NOMO-1 treated with dmso at 0.1 percent for 144 hours (cell line): ENCODE measurements around the gene CLEC4D.
"Not testable (repeated sequence)": the region's sequence is repeated elsewhere in the genome, so short reads cannot be mapped to it uniquely, and the experiment has no call there.

Source experiments
- DNase-seq: peaks from one replicate; lab custom pipeline; 2025; ENCODE audit not compliant: unreplicated experiment; lab: John Stamatoyannopoulos, UW

The CLEC4D gene

GRCh38 chr12:8527250-8528130 is 14.2 kb downstream of the CLEC4D start:
- no peak for DNase-seq

- DNase-seq = no peak
Observed at GRCh38 chr12:8532045-8532444, 18.7 kb downstream of the CLEC4D start.

- DNase-seq = not testable (repeated sequence)
Observed at GRCh38 chr12:8537820-8538219, 24.5 kb downstream of the CLEC4D start.

- DNase-seq = not testable (repeated sequence)
Observed at GRCh38 chr12:8540831-8541230, 27.5 kb downstream of the CLEC4D start, which contains the start of gene CLEC4E. CLEC4E (minus strand) TSS chr12:8540905; CDS start chr12:8540797, 108 bp downstream.

GRCh38 chr12:8541562-8541961 is 28.3 kb downstream of the CLEC4D start:
- no peak for DNase-seq

- peak; percentile 25 for DNase-seq
Observed at GRCh38 chr12:8544295-8544694, 31.0 kb downstream of the CLEC4D start.

- no peak for DNase-seq
Observed at GRCh38 chr12:8546591-8546990, 33.3 kb downstream of the CLEC4D start.

GRCh38 chr12:8547645-8548044 is 34.3 kb downstream of the CLEC4D start:
- no peak for DNase-seq

GRCh38 chr12:8548192-8548591 is 34.9 kb downstream of the CLEC4D start:
- DNase-seq = no peak

- DNase-seq = no peak
Observed at GRCh38 chr12:8549381-8549780, 36.1 kb downstream of the CLEC4D start.

- no peak for DNase-seq
Observed at GRCh38 chr12:8553088-8553627, 39.9 kb downstream of the CLEC4D start.

- no peak for DNase-seq
Observed at GRCh38 chr12:8554451-8555195, 41.3 kb downstream of the CLEC4D start.

GRCh38 chr12:8556531-8557097 is 43.3 kb downstream of the CLEC4D start:
- no peak for DNase-seq

GRCh38 chr12:8559676-8560075 is 46.4 kb downstream of the CLEC4D start:
- DNase-seq = no peak

GRCh38 chr12:8561011-8561410 is 47.7 kb downstream of the CLEC4D start:
- DNase-seq = no peak

- no peak for DNase-seq
Observed at GRCh38 chr12:8562310-8562709, 49.0 kb downstream of the CLEC4D start.

- no peak for DNase-seq
Observed at GRCh38 chr12:8563356-8563755, 50.1 kb downstream of the CLEC4D start.

- DNase-seq = no peak
Observed at GRCh38 chr12:8564656-8565055, 51.4 kb downstream of the CLEC4D start.

- peak; percentile 3 for DNase-seq
Observed at GRCh38 chr12:8566052-8566451, 52.7 kb downstream of the CLEC4D start.

GRCh38 chr12:8566525-8566924 is 53.2 kb downstream of the CLEC4D start:
- no peak for DNase-seq
